ENCODE data around the gene CCDC127.

DNA sequence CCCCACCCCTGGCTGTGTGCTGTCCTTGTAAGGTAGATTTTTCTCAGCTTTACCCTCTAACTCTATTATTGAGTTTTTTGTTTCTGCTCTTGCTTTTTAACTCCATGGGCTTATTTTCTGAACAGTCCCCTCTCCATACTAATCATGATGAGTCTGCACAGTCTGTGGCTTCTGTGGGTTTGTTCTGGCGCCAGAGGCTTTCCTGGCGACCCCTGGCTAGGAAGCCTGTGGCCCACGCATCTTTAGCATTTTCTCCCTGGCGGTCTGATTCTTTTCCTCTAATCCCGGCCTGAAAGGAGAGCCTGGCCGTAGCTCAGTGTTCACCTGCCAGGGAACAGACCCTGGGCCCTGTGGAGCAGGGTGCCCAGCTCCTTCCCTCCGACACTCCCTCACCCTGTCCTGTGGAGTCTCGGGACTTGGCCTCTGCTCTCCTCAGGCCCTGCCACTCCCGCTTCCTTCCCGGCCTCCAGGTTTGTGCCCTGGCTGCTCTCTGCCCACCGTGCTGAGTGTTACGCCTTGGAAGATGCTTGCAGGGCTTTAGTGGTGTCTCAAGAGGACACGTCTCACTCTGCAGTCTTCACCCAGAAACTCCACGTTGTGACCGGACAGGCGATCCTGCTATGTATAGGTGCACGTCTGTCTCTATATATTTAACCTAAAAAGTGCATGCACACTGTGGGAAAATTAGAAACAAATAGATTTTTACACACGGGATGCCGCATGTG, 58.3 kb downstream of the CCDC127 start:
- TF ChIP-seq, protein P1, sequence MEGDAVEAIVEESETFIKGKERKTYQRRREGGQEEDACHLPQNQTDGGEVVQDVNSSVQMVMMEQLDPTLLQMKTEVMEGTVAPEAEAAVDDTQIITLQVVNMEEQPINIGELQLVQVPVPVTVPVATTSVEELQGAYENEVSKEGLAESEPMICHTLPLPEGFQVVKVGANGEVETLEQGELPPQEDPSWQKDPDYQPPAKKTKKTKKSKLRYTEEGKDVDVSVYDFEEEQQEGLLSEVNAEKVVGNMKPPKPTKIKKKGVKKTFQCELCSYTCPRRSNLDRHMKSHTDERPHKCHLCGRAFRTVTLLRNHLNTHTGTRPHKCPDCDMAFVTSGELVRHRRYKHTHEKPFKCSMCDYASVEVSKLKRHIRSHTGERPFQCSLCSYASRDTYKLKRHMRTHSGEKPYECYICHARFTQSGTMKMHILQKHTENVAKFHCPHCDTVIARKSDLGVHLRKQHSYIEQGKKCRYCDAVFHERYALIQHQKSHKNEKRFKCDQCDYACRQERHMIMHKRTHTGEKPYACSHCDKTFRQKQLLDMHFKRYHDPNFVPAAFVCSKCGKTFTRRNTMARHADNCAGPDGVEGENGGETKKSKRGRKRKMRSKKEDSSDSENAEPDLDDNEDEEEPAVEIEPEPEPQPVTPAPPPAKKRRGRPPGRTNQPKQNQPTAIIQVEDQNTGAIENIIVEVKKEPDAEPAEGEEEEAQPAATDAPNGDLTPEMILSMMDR (IDR thresholded peaks at IDR 0.05 in 8 of 11, conservative IDR thresholded peaks at IDR 0.05 in 3 of 11) = no peak
- no peak for TF ChIP-seq POLR2A (IDR thresholded peaks at IDR 0.05)
- no peak for TF ChIP-seq POLR2AphosphoS5 (IDR thresholded peaks at IDR 0.05)

All from spleen (tissue), 7 donors.